Activated CD4-positive, alpha-beta memory T cell treated with anti-CD3 and anti-CD28 coated beads, Interleukin-2, amount 10 ng/mL, durations not matched to agents 7 days and 5 days (primary cell): ENCODE measurements around the gene USP36. TPM values are rescaled to one million over a fixed set of nuclear protein-coding genes. Genes with fewer than 3 reads are reported as not detected.
"Not testable (repeated sequence)": the region's sequence is repeated elsewhere in the genome, so short reads cannot be mapped to it uniquely, and the experiment has no call there.

Experiments used
- CTCF ChIA-PET: fragments of 350-600 bp; sonication (Branson Sonifier 250); formaldehyde crosslinking; loops from one replicate; lab custom pipeline; 2021; ENCODE audit warnings: antibody characterized with exemption, inconsistent platforms; lab: Charles Lee
- POLR2A ChIA-PET: fragments of 350-600 bp; sonication (Branson Sonifier 250); formaldehyde crosslinking; loops from one replicate; lab custom pipeline; 2021; ENCODE audit warnings: antibody characterized with exemption; lab: Charles Lee
- DNase-seq: peaks from one replicate; pipeline ENCODE4 v3.0.0-alpha.2; 2020
- H3K27ac Mint-ChIP-seq: one replicate; pipeline ENCODE4 v1.8.0; 2021; ENCODE audit warnings: mild to moderate bottlenecking, mixed read lengths
- H3K27me3 Mint-ChIP-seq: one replicate; pipeline ENCODE4 v1.8.0; 2021; ENCODE audit warnings: mixed read lengths
- H3K36me3 Mint-ChIP-seq: one replicate; pipeline ENCODE4 v1.8.0; 2021; ENCODE audit warnings: low read depth, mixed read lengths
- H3K4me1 Mint-ChIP-seq: one replicate; pipeline ENCODE4 v1.8.0; 2021; ENCODE audit warnings: mixed read lengths
- H3K4me3 Mint-ChIP-seq: one replicate; pipeline ENCODE4 v1.8.0; 2021; ENCODE audit warnings: mild to moderate bottlenecking, mixed read lengths
- H3K9me3 Mint-ChIP-seq: one replicate; pipeline ENCODE4 v1.8.0; 2021; ENCODE audit warnings: mixed read lengths
- total RNA-seq, 2 experiments: library from RNA; stranded (reverse); gene quantifications; one replicate each; pipeline ENCODE4 v1.2.3, GENCODE V29; 2021

USP36 gene
- total RNA-seq, 2 experiments from 2014 or later, result 95.4 to 96.8 TPM

DNA sequence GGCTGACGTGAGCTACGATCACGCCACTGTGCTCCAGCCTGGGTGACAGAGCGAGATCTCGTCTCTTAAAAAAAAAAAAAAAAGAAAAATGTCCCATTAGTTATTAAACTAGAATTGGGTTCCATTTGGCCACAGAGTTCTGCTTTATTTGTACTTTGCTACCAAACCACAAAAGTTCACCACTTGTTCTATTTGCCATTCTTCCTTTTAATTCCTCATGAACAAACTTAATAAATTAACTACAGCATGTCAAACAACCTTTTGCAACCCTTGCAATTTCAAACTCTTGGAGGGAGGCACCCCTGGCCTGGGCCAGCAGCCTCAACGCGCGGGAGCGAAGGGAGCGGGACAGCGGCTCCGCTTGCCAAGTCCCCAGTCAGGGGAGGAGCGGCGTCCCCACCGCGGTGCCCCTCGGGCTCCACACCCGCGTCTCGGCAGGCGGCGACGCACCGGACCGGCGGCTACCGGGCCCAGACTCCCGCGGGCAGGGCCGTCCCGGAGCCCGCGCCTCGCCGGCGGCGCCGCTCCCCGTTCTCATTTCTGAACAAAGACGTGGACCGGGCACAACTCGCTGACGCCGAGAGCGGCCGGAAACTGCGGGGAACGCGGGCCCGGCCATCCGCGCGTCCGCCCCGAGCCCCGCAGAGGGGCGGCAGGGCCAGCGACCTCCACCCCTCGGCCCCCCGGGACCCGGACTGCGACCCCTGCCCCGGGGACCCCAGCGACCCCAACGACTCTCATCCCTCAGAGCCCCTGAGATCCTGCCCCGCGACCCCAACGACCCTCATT lies 59.3 kb downstream of the USP36 start:
- H3K4me3 Mint-ChIP-seq, result peak overlapping the region; percentile 85
- ChIA-PET CTCF (interaction anchor here (1.0 to 2.4 kb wide), 6 partner anchors 12 to 56 kb away, joined by 3 to 10 read pairs (median 4); no protein-coding TSS in a partner anchor), POLR2A (interaction anchor here (1.1 to 29.2 kb wide), 14 partner anchors 8 to 73 kb away, joined by 3 to 861 read pairs (median 6); partner anchors contain the start of gene USP36)
- peaks cover 52% of the 10 kb centered on the region for H3K4me1 Mint-ChIP-seq
- H3K36me3 Mint-ChIP-seq, result peaks cover 37% of the 10 kb centered on the region
- no peaks in the 10 kb centered on the region for H3K9me3 Mint-ChIP-seq
- peak; percentile 58 for DNase-seq
- no peaks in the 10 kb centered on the region for H3K27me3 Mint-ChIP-seq
- peak overlapping the region; percentile 98 for H3K27ac Mint-ChIP-seq

DNA sequence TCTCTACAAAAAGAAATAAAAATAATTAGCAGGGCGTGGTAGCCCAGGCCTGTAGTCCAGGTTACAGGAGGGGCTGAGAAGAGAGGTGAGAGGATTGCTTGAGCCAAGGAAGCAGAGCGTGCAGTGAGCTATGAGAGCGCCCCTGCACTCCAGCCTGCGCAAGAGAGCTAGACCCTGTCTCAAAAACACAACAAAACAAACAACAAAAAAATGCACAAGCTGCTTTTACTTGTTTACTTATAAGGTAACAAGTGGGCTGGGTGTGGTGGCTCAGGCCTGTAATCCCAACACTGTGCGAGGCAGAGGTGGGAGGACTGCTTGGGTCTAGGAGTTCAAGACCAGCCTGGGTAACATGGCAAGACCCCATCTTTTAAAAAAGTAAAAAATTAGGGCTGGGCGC lies 60.3 kb downstream of the USP36 start:
- H3K36me3 Mint-ChIP-seq, result peaks cover 44% of the 10 kb centered on the region
- POLR2A ChIA-PET, result interaction anchor here (0.8 to 29.2 kb wide), 23 partner anchors 9 to 436 kb away, joined by 3 to 861 read pairs (median 5); partner anchors contain the start of gene USP36
- CTCF ChIA-PET, result interaction anchor here (1.0 to 2.4 kb wide), 11 partner anchors 11 to 72 kb away, joined by 3 to 10 read pairs (median 4); no protein-coding TSS in a partner anchor
- no peaks in the 10 kb centered on the region for H3K27me3 Mint-ChIP-seq
- peak overlapping the region; percentile 85 for H3K4me3 Mint-ChIP-seq
- no peaks in the 10 kb centered on the region for H3K9me3 Mint-ChIP-seq
- H3K4me1 Mint-ChIP-seq, result peaks cover 49% of the 10 kb centered on the region
- DNase-seq, result no peak
- peak overlapping the region; percentile 98 for H3K27ac Mint-ChIP-seq

DNA sequence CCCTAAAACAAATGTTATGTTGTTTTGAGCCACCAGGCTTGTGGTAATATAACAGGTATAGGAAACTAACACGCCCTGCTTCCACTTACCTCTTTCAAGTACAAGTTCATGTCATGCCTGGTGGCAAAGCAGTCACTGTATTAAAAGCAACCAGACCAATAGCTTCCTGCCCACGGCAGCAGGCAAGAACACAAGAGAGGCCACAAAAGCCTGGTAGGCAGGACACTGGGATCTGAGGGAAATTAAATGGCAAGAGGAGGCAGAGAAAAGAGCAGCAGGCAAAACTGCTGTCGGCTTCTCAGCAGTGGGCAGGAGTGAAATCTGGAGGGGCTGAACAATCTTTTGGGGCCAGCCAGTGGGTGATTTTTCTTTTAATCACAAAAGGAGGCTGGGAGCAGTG lies 60.8 kb downstream of the USP36 start:
- ChIA-PET CTCF (interaction anchor here (1.0 to 2.4 kb wide), 9 partner anchors 11 to 71 kb away, joined by 3 to 10 read pairs (median 4); no protein-coding TSS in a partner anchor), POLR2A (interaction anchor here (0.8 to 29.2 kb wide), 24 partner anchors 10 to 436 kb away, joined by 3 to 861 read pairs (median 4); partner anchors contain the start of gene USP36)
- peak; percentile 83 for DNase-seq
- H3K36me3 Mint-ChIP-seq, result peaks cover 46% of the 10 kb centered on the region
- peaks cover 46% of the 10 kb centered on the region for H3K4me1 Mint-ChIP-seq
- H3K27ac Mint-ChIP-seq, result peak overlapping the region; percentile 98
- no peaks in the 10 kb centered on the region for H3K9me3 Mint-ChIP-seq
- H3K4me3 Mint-ChIP-seq, result peak overlapping the region; percentile 85
- H3K27me3 Mint-ChIP-seq, result no peaks in the 10 kb centered on the region

DNA sequence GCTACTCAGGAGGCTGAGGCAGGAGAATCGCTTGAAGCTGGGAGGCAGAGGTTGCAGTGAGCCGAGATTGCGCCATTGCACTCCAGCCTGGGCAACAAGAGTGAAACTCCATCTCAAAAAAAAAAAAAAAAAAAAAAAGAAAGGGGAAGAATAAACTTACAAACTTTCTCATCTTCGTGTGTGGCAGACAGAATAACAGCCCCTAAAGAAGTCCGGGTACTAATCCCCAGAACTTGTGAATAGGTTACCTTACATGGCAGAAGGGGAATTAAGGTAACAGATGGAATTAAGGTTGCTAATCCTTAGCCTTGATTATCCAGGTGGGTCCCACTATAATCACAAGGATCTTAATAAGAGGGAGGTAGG lies 61.3 kb downstream of the USP36 start:
- not testable (repeated sequence) for DNase-seq, H3K9me3 Mint-ChIP-seq, H3K27me3 Mint-ChIP-seq
- H3K27ac Mint-ChIP-seq, result peak overlapping the region; percentile 98
- peaks cover 52% of the 10 kb centered on the region for H3K36me3 Mint-ChIP-seq
- ChIA-PET CTCF (interaction anchor here (1.0 to 2.4 kb wide), 7 partner anchors 10 to 71 kb away, joined by 3 to 10 read pairs (median 4); no protein-coding TSS in a partner anchor), POLR2A (interaction anchor here (0.8 to 29.2 kb wide), 19 partner anchors 10 to 435 kb away, joined by 3 to 861 read pairs (median 5); partner anchors contain the start of gene USP36)
- peaks cover 47% of the 10 kb centered on the region for H3K4me1 Mint-ChIP-seq
- H3K4me3 Mint-ChIP-seq, result peak overlapping the region; percentile 85

DNA sequence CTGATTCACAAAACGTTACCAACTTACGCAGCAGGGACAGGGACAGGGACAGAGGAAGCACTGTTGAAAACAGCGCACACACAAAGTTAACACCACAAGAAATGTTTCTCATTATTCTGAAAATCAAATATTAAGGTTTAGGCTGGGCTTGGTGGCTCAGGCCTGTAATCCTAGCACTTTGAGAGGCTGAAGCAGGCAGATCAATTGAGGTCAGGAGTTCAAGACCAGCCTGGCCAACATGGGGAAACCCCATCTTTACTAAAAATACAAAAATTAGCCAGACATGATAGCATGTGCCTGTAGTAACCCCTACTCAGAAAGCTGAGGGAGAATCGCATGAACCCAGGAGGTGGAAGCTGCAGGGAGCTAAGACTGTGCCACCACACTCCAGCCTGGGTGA lies 62.7 kb downstream of the USP36 start:
- POLR2A ChIA-PET, result interaction anchor here (1.2 to 29.2 kb wide), 5 partner anchors 17 to 62 kb away, joined by 3 to 861 read pairs (median 6); partner anchors contain the start of gene USP36
- Mint-ChIP-seq H3K4me1 (peaks cover 46% of the 10 kb centered on the region), H3K4me3 (peak overlapping the region; percentile 63), H3K27me3 (no peaks in the 10 kb centered on the region), H3K9me3 (no peaks in the 10 kb centered on the region), H3K27ac (peak overlapping the region; percentile 96), H3K36me3 (peaks cover 54% of the 10 kb centered on the region)
- CTCF ChIA-PET, result interaction anchor here (1.5 kb wide), 1 partner anchor 30 kb away, joined by 5 read pairs; no protein-coding TSS in a partner anchor
- no peak for DNase-seq

DNA sequence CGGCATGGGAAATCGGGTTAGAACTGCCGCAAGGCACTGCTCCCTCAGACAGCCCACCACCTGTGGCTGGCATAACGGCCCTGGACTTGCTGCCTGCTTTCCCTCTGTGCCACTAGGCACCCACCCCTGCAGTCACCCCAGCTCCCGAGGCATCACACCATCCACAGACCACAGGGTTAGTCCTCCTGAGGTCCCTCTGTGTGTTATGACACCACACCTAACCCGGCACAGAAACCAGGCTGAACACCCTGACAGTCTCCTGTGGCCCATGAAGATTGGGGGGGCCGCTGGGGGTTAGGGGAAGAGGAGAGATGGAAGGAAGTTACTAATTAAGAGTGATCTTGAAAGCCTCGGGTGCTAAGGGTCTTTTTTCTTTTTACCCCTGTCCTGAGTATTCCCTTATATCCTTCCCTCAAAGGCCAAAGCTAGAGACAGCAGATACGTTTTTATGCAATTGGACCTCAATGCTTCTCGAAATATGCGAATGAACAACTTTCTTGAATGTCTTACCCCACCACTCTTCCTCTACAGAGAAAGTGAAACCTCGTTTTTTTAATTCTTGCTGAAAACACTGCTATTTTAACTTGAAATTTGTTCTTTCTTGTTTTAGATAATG lies 65.5 kb downstream of the USP36 start:
- peaks cover 61% of the 10 kb centered on the region for H3K36me3 Mint-ChIP-seq
- ChIA-PET POLR2A (interaction anchor here (0.6 to 31.8 kb wide), 14 partner anchors 3 to 393 kb away, joined by 3 to 861 read pairs (median 5); partner anchors contain the start of gene CYTH1), CTCF (interaction anchor here (1.1 to 1.7 kb wide), 4 partner anchors 16 to 28 kb away, joined by 3 to 5 read pairs (median 4); no protein-coding TSS in a partner anchor)
- no peaks in the 10 kb centered on the region for H3K27me3 Mint-ChIP-seq
- H3K4me1 Mint-ChIP-seq, result peaks cover 65% of the 10 kb centered on the region
- peak overlapping the region; percentile 78 for H3K4me3 Mint-ChIP-seq
- peak overlapping the region; percentile 96 for H3K27ac Mint-ChIP-seq
- DNase-seq, result peak; percentile 82
- no peaks in the 10 kb centered on the region for H3K9me3 Mint-ChIP-seq

GRCh38 chr17:78774453-78774852 lies 66.2 kb downstream of the USP36 start:
- peak overlapping the region; percentile 78 for H3K4me3 Mint-ChIP-seq
- H3K27ac Mint-ChIP-seq, result peak overlapping the region; percentile 96
- DNase-seq, result no peak
- H3K36me3 Mint-ChIP-seq, result peaks cover 55% of the 10 kb centered on the region
- ChIA-PET CTCF (interaction anchor here (1.2 kb wide), 1 partner anchor 15 kb away, joined by 3 read pairs; no protein-coding TSS in a partner anchor), POLR2A (interaction anchor here (0.6 to 31.8 kb wide), 11 partner anchors 3 to 392 kb away, joined by 3 to 861 read pairs (median 6); partner anchors contain the start of gene CYTH1)
- H3K4me1 Mint-ChIP-seq, result peaks cover 60% of the 10 kb centered on the region
- no peaks in the 10 kb centered on the region for H3K27me3 Mint-ChIP-seq
- no peaks in the 10 kb centered on the region for H3K9me3 Mint-ChIP-seq

DNA sequence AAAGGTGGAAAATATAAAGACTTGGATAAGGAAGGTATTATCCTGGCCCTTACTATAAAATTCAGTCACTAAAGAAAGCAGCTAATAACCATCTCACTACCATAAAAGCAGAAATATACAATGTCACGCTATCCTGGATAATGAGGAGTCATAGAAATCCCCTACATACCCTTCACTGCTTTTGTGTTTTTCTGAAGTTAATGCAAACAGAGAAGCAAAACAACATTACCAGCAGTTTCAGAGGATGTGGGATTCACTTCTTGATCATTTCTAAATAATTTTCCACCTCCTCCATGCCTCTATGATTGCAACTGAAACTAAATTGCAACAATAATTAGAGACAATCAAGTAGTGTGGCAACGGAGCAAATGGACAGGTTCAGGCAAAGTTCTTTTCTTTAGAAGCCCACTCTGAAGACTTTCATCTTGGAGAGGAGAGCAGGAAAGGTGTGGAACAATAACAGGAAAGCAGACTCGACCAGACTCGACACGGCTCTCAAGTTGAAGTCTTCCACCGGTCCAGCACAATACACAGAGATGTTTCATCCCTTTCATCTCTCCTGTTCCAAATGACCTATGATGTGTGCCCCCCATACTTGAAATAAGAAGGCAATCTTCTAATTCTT lies 68.7 kb downstream of the USP36 start:
- H3K4me1 Mint-ChIP-seq, result peaks cover 47% of the 10 kb centered on the region
- CTCF ChIA-PET, result interaction anchor here (0.7 to 4.7 kb wide), 3 partner anchors 24 to 63 kb away, joined by 4 to 40 read pairs (median 5); no protein-coding TSS in a partner anchor

DNA sequence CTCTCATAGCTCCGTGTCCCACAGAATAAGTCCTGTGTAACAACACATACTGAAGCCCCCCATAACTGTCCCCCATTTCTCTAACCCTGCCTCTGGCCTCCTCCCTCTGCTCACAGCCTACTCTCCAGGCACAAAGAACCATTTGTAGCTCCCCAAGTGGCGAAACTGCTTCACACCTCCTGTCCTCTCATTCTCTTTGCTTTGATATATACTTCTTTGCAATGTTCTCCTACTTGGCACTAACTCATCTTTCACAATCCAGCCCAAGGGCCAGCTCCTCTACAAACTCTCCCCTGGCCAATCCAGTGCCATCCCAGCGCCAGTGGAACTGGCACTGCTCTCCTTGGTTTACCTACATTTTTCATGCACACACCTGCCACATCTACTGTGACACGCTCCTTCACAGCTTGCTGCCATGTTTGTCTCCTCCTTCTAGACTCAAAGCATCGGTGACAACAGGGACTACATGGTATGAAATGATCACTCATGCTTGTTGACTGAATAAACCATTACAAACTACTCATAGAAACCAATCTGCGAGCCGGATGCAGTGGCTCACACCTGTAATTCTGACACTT lies 71.3 kb downstream of the USP36 start:
- POLR2A ChIA-PET, result interaction anchor here (0.7 to 31.8 kb wide), 7 partner anchors 8 to 50 kb away, joined by 6 to 861 read pairs (median 9); partner anchors contain the start of gene CYTH1
- H3K36me3 Mint-ChIP-seq, result peaks cover 34% of the 10 kb centered on the region
- H3K4me1 Mint-ChIP-seq, result peaks cover 48% of the 10 kb centered on the region
- DNase-seq, result no peak
- H3K27ac Mint-ChIP-seq, result no peak overlapping the region
- CTCF ChIA-PET, result interaction anchor here (1.0 to 4.7 kb wide), 11 partner anchors 10 to 60 kb away, joined by 3 to 40 read pairs (median 5); no protein-coding TSS in a partner anchor
- no peaks in the 10 kb centered on the region for H3K27me3 Mint-ChIP-seq
- no peaks in the 10 kb centered on the region for H3K9me3 Mint-ChIP-seq
- H3K4me3 Mint-ChIP-seq, result no peak overlapping the region

More for the DNA sequence above, 68.7 kb downstream of the USP36 start:
- no peak for DNase-seq
- peak overlapping the region; percentile 96 for H3K27ac Mint-ChIP-seq
- POLR2A ChIA-PET, result interaction anchor here (0.7 to 31.8 kb wide), 8 partner anchors 6 to 62 kb away, joined by 3 to 861 read pairs (median 8); partner anchors contain the start of gene CYTH1
- no peaks in the 10 kb centered on the region for H3K9me3 Mint-ChIP-seq
- peak overlapping the region; percentile 73 for H3K4me3 Mint-ChIP-seq
- H3K36me3 Mint-ChIP-seq, result peaks cover 43% of the 10 kb centered on the region
- no peaks in the 10 kb centered on the region for H3K27me3 Mint-ChIP-seq

DNA sequence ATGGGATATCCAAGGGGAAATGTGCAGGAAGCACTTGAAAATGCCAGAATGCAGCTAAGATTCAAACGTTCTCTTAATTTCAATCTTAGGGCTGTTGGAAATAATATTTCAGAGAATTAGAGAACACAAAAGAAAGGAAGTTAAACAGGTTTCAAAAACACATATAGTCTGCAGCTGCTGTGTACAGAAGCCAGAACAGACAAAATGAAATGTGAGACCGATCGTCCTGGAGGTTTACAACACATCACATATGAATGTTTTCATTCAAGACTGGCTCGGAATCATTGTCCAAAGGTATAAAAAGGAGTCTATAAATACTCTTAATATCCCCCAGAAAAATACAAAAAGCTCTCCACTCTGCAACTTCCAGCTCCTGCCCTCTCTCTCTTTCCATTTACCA lies 72.8 kb downstream of the USP36 start:
- ChIA-PET CTCF (interaction anchor here (0.7 to 3.9 kb wide), 7 partner anchors 9 to 54 kb away, joined by 3 to 20 read pairs (median 6); no protein-coding TSS in a partner anchor), POLR2A (interaction anchor here (1.0 to 31.8 kb wide), 6 partner anchors 7 to 54 kb away, joined by 4 to 861 read pairs (median 10); partner anchors contain the start of gene CYTH1)
- Mint-ChIP-seq H3K4me1 (peaks cover 47% of the 10 kb centered on the region), H3K9me3 (no peaks in the 10 kb centered on the region), H3K27ac (no peak overlapping the region), H3K27me3 (no peaks in the 10 kb centered on the region), H3K4me3 (no peak overlapping the region), H3K36me3 (peaks cover 25% of the 10 kb centered on the region)
- DNase-seq, result no peak

GRCh38 chr17:78766743-78767294 lies 73.8 kb downstream of the USP36 start:
- Mint-ChIP-seq H3K9me3 (no peaks in the 10 kb centered on the region), H3K4me1 (peaks cover 47% of the 10 kb centered on the region), H3K36me3 (peaks cover 23% of the 10 kb centered on the region), H3K27ac (no peak overlapping the region), H3K4me3 (no peak overlapping the region), H3K27me3 (no peaks in the 10 kb centered on the region)
- CTCF ChIA-PET, result interaction anchor here (0.8 to 3.9 kb wide), 4 partner anchors 10 to 197 kb away, joined by 3 to 20 read pairs (median 4); no protein-coding TSS in a partner anchor
- no peak for DNase-seq
- POLR2A ChIA-PET, result interaction anchor here (1.0 to 31.8 kb wide), 6 partner anchors 6 to 53 kb away, joined by 5 to 861 read pairs (median 10); partner anchors contain the start of gene CYTH1
